Limb (tissue), 2 donors: ENCODE results near the gene PSMD9.
A peak's percentile ranks its signal among the peaks of the same experiment; 100 is the strongest.
"Not testable (repeated sequence)": the region's sequence is repeated elsewhere in the genome, so short reads cannot be mapped to it uniquely, and the experiment has no call there.

Source experiments
- DNase-seq, 2 donors: peaks; one replicate each; pipeline ENCODE4 v3.0.0-alpha.2; 2016; ENCODE audit errors: extremely low spot score in 2 of 2

The PSMD9 gene

DNA sequence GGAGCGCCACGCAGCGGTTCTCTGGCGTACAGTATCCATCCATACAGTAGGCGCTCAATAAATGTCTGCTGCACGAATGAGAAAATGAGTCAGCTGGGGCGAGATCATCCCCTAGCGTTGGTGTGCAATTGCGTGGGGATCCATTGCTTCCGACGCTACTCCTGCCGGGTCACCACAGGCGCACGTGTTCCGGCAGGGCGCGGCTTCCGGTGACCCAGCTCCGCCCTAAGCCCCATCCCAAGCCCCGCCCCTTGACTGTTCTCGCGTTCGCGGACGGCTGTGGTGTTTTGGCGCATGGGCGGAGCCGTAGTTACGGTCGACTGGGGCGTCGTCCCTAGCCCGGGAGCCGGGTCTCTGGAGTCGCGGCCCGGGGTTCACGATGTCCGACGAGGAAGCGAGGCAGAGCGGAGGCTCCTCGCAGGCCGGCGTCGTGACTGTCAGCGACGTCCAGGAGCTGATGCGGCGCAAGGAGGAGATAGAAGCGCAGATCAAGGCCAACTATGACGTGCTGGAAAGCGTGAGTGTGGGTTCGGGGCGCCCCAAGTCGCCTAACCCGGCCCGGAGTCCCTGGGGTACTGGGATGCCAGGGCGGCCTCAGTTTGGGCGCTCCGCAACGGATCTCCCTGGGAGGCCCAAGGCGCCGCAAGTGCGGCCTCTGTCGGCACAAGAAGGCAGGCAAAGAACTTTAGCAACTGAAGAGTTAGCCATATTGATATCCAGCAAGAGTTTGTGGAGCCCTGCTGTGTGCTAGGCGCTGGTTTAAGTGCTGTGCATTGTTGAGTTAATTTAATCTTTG is at the start of gene PSMD9:
Gene PSMD9, plus strand, starts transcription at position 313 of the 796 bp plus-strand sequence. Its CDS starts 67 bp downstream, at position 380.
- DNase-seq: peak; percentile 96 to 99

- DNase-seq: peak; percentile 91 to 98
Measured at GRCh38 chr12:121839106-121839992, 49.2 kb upstream of the PSMD9 start.

DNA sequence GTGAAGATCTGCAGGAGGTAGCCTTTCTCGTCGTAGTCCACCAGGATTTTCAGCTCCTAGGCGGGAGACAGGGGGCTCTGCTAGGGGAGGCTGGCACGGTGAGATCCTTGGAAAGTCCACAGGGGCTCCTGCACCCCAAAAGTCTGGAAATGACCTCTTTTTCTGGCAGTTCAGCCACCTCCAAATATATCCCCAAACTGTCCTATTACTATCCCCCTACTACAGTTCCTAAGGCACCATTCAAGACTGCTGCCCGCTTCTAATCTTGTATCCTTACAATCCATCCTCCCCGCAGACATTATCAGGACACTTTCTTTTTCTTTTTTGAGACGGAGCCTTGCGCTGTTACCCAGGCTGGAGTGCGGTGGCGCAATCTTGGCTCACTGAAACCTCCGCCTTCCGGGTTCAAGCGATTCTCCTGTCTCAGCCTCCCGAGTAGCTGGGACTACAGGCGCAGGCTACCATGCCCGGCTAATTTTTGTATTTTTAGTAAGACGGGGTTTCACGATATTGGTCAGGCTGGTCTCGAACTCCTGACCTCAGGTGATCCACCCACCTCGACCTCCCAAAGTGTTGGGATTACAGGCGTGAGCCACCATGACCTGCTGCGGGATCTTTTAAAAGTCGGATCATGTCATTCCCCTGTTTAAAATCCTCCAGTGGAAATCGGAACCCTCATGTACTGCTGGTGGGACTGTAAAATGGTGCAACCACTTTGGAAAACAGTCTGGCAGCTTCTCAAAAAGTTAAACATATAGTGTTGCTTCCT is 48.4 kb upstream of the PSMD9 start:
- no peak for DNase-seq

DNA sequence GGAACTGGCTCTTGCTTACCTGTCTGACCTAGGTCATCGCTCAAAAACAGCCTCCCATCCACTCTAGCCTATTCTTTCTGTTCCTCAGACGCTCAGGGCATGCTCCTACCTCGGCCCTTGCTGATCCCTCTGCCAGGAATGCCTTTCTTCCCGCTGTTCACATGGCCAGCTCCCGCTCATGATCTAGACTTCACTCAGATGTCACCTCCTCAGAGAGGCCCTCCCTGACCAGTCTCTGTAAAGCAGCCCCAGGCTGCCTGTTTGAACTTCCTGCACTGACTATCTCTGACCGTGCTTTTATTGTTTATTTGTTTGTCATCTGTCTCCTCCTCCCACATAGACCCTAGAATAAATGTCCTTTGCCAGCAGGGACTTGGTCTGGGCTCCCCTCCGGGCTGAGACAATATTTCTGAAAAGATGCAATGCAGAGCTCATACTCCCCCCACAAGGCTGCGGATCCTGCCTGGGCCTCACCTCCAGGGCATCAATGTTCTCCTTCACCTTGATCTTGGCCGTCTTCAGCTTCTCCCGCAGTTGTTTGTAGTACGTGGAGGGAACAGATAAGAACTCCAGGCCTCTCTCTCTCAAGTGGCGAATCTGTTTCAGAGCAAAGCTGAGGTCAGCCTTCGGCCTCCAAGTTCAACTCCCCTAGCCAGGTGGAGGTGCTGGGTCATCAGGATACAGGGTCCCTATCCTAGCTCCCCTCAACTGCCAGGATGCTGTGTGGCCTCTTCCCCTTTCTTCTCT is 45.2 kb upstream of the PSMD9 start:
- DNase-seq: no peak

DNA sequence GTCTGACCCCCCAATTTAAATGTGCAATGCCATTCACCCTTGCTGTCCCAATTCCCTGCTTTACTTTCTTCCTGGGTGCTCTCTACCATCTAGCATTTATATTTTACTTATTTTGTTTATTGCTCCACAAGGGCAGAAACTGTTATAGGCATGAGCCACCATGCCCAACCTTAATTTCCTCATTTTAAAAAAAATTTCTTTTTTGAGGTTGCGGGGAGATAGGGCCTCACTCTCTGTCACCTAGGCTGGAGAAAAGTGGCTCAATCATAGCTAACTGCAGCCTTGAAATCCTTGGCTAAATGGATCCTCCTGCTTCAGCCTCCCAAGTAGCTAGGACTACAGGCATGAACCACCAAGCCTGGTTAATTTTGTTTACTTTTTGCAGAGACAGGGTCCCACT is 42.9 kb upstream of the PSMD9 start:
- DNase-seq: no peak

DNA sequence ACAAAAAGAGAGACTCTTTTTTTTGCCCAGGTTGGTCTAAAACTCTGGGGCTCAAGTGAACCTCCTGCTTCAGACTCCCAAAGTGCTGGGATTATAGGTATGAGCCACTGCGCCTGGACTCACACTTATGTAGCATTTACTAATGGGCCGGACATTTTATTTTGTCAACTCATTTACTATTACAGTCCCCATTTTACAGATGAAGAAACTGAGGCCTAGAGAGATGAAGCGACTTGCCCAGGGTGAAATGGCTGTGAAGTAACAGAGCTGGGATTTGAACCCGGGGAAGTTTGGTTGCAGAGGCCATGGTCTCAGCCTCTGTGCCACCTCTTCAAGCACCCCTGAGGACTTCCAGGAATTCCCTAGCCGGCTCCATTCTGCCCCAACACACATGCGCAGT is 39.4 kb upstream of the PSMD9 start:
- no peak for DNase-seq

DNA sequence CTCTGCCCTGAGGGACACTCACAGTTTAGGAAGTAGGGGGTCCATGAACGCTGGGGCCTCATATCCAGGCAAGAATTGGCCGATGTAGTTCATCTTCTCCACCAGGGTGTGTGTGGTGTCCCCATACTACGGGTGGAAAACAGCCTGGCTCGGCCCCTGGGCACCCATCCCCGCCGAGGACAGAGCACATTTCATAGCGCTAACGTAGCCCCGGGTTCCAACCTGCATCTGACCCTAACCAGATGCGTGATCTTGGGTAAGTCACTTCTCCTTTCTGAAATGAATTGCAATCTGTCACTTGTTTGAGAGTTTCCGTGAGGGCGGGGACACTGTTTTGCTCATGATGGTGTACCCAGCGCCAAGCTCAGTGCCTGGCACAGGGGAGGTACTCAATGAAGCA is 38.9 kb upstream of the PSMD9 start:
- no peak for DNase-seq

DNA sequence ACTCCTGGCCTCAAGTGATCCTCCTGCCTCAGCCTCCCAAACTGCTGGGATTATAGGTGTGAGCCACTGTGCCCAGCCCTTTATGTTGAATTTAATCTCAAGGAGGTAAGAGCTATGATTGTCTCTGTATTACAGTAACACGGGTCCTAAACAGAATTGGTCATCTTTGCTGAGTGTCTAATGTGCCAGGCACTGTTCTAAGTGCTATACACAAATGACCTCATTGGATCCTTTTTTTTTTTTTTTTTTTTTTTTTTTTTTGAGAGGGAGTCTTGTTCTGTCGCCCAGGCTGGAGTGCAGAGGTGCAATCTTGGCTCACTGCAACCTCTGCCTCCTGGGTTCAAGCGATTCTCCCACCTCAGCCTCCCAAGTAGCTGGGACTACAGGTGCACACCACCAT is 36.2 kb upstream of the PSMD9 start:
- not testable (repeated sequence) for DNase-seq

DNA sequence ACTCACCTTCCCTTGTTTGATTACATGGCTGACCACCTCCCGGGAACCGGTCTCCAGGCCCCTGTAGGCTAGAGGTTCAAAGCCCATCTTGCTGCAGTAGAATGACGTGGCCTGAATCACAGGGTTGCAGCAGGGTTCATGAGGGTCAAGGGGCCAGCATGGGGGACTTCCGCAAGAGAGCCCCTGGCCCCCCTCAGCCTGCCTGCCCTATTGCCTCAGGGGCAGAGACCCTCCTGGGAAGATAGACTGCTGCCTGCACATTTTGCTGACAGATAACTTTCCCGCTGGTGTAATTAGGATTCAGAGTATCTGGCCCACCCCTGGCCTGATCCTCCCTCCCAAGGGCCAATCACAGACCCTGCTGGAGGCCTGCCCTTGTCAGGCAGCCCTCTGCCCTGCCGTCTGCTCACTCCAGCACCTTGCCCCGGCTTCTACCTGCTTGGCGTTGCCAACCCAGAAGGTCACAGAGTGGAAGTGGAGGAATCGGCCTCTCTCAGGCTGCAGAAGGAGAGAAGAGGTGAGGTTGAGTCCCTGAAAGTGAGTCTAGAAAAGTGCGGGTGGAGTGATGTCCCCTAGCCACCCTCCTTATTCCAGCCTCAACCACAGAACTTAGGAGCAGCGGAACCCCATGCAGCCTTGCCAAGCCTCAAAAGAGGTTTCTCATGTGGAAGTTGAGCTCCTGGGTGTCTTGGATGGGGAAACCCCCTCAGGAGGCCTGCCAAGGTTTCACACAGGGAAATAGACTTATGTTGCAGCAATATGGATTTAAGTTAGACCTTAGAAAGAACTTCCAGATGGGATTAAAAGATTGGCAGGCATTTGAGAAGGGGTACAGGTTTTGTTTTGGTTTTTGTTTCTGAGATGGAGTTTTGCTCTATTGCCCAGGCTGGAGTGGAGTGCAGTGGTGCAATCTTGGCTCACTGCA is 31.0 kb upstream of the PSMD9 start:
- DNase-seq: no peak

GRCh38 chr12:121858318-121858661 is 30.3 kb upstream of the PSMD9 start:
- no peak for DNase-seq

- DNase-seq: peak in 1 of 2 donors; percentile 16
Measured at GRCh38 chr12:121858662-121859572, 29.7 kb upstream of the PSMD9 start, which contains the start of gene HPD. Gene HPD (minus strand): TSS chr12:121858859. CDS start chr12:121858823, 36 bp downstream.

- DNase-seq: no peak
Measured at GRCh38 chr12:121860257-121860656, 28.3 kb upstream of the PSMD9 start.

DNA sequence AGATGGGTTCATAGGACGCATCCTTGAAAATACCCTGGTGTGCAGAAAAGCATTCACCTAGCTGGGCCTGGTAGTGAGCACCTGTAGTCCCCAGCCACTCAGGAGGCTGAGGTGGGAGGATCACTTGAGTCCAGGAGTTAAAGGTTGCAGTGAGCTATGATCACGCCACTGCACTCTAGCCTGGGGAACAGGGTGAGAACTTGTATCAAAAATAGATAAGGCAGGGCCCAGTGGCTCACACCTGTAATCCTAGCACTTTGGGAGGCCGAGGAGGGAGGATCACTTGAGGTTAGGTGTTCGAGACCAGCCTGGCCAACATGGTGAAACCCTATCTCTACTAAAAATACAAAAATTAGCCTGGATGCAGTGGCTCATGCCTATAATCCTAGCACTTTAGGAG is 27.9 kb upstream of the PSMD9 start:
- not testable (repeated sequence) for DNase-seq

- DNase-seq: no peak
Measured at GRCh38 chr12:121861636-121862254, 26.8 kb upstream of the PSMD9 start.

DNA sequence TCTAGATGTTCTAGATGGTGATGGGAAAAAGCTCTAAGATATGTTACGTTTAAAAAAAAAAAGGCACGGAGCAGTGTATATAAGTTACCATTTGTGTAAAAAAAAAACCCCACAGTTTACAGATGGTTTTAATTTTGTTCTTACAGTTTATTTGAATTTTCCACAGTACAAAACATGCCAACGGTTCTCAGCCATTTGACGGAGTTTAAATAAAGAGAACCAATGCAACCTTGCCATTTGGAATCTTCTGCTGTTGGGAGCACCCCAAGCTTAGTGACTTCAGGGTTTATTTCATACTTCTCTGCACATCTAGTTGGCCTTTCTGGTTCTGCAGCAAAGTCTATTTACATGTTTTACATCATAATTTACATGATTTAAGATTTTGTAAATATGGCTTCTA is 22.3 kb upstream of the PSMD9 start:
- DNase-seq: no peak

- DNase-seq: not testable (repeated sequence)
Measured at GRCh38 chr12:121869229-121869628, 19.4 kb upstream of the PSMD9 start.

GRCh38 chr12:121871467-121871866 is 17.1 kb upstream of the PSMD9 start:
- no peak for DNase-seq

DNA sequence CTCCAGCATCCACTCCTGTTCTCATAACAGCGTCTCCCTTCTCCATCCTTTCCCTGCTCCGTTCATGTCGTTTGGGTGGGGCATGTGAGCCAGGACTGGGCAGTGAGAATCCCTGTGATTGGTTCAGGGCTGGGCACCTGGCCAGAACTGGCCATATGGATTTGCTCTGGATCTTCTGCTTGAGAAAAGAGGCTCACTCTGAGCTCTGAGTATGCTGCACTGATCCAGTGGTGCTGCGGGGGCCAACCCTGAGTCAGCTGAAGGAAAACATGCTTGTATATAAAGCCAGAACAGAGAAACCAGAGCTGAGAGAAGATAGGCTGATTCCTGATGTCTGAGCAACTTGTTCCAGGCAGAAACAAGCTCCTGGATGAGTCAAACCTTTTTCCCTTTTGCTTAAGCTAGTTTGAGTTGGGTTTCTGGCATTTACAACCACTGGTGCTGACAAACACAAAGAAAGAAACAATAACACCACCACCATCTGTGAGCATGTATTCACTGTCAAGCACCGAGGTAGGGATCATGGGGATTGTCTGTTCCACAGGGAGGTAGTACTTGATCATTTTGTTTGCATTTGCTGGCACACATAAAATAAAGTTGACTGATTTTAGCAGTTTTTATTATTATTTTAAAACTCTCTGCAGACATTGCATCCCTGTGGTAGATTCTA is 15.9 kb upstream of the PSMD9 start:
- DNase-seq: peak; percentile 34 to 59
